Measurements from ENCODE around the gene NEMF. TPM values are rescaled to one million over a fixed set of nuclear protein-coding genes. Genes with fewer than 3 reads are reported as not detected.
"Not testable (repeated sequence)": the region's sequence is repeated elsewhere in the genome, so short reads cannot be mapped to it uniquely, and the experiment has no call there.

The NEMF gene
- total RNA-seq, 1 donor from 2014 or later = 49.8 TPM

- H3K4me1 Mint-ChIP-seq (ENCODE audit: low read depth) = no peaks in the 10 kb centered on the region
- no peaks in the 10 kb centered on the region for H3K9me3 Mint-ChIP-seq (ENCODE audit: low read depth)
- H3K27me3 Mint-ChIP-seq (ENCODE audit: low read depth) = no peaks in the 10 kb centered on the region
- H3K4me3 Mint-ChIP-seq (ENCODE audit: unreplicated experiment) = no peak overlapping the region
- no peaks in the 10 kb centered on the region for H3K36me3 Mint-ChIP-seq (ENCODE audit: low read depth)
- no peak for TF ChIP-seq CTCF (IDR thresholded peaks at IDR 0.05)
- no peak for DNase-seq (ENCODE audit: low spot score)
- H3K27ac Mint-ChIP-seq (ENCODE audit: unreplicated experiment) = no peak overlapping the region
Measured at GRCh38 chr14:49881350-49882001, 28.9 kb upstream of the NEMF start.

- no peaks in the 10 kb centered on the region for H3K4me1 Mint-ChIP-seq (ENCODE audit: low read depth)
- no peak overlapping the region for H3K4me3 Mint-ChIP-seq (ENCODE audit: unreplicated experiment)
- H3K9me3 Mint-ChIP-seq (ENCODE audit: low read depth) = no peaks in the 10 kb centered on the region
- H3K27ac Mint-ChIP-seq (ENCODE audit: unreplicated experiment) = no peak overlapping the region
- no peaks in the 10 kb centered on the region for H3K36me3 Mint-ChIP-seq (ENCODE audit: low read depth)
- DNase-seq (ENCODE audit: low spot score) = no peak
- TF ChIP-seq CTCF (IDR thresholded peaks at IDR 0.05) = no peak
- H3K27me3 Mint-ChIP-seq (ENCODE audit: low read depth) = no peaks in the 10 kb centered on the region
Measured at GRCh38 chr14:49880267-49881064, 27.9 kb upstream of the NEMF start.

GRCh38 chr14:49879646-49880204 is 27.1 kb upstream of the NEMF start:
- no peak overlapping the region for H3K4me3 Mint-ChIP-seq (ENCODE audit: unreplicated experiment)
- H3K4me1 Mint-ChIP-seq (ENCODE audit: low read depth) = no peaks in the 10 kb centered on the region
- TF ChIP-seq CTCF (IDR thresholded peaks at IDR 0.05) = peak; percentile 79
- DNase-seq (ENCODE audit: low spot score) = no peak
- no peaks in the 10 kb centered on the region for H3K9me3 Mint-ChIP-seq (ENCODE audit: low read depth)
- H3K27me3 Mint-ChIP-seq (ENCODE audit: low read depth) = no peaks in the 10 kb centered on the region
- H3K27ac Mint-ChIP-seq (ENCODE audit: unreplicated experiment) = no peak overlapping the region
- no peaks in the 10 kb centered on the region for H3K36me3 Mint-ChIP-seq (ENCODE audit: low read depth)

- Mint-ChIP-seq H3K4me3 (ENCODE audit: unreplicated experiment) (no peak overlapping the region), H3K27ac (ENCODE audit: unreplicated experiment) (no peak overlapping the region), H3K27me3 (ENCODE audit: low read depth) (no peaks in the 10 kb centered on the region), H3K9me3 (ENCODE audit: low read depth) (no peaks in the 10 kb centered on the region), H3K36me3 (ENCODE audit: low read depth) (no peaks in the 10 kb centered on the region), H3K4me1 (ENCODE audit: low read depth) (peaks cover 4% of the 10 kb centered on the region)
- no peak for DNase-seq (ENCODE audit: low spot score)
- no peak for TF ChIP-seq CTCF (IDR thresholded peaks at IDR 0.05)
Measured at GRCh38 chr14:49876563-49877127, 24.1 kb upstream of the NEMF start.

- H3K36me3 Mint-ChIP-seq (ENCODE audit: low read depth) = no peaks in the 10 kb centered on the region
- no peaks in the 10 kb centered on the region for H3K27me3 Mint-ChIP-seq (ENCODE audit: low read depth)
- H3K9me3 Mint-ChIP-seq (ENCODE audit: low read depth) = no peaks in the 10 kb centered on the region
- DNase-seq (ENCODE audit: low spot score) = no peak
- no peak overlapping the region for H3K4me3 Mint-ChIP-seq (ENCODE audit: unreplicated experiment)
- no peak overlapping the region for H3K27ac Mint-ChIP-seq (ENCODE audit: unreplicated experiment)
- H3K4me1 Mint-ChIP-seq (ENCODE audit: low read depth) = peaks cover 4% of the 10 kb centered on the region
- TF ChIP-seq CTCF (IDR thresholded peaks at IDR 0.05) = no peak
Measured at GRCh38 chr14:49875640-49876198, 23.1 kb upstream of the NEMF start.

- H3K36me3 Mint-ChIP-seq (ENCODE audit: low read depth) = not testable (repeated sequence)
Measured at GRCh38 chr14:49873548-49873947, 21.0 kb upstream of the NEMF start.

More at GRCh38 chr14:49873548-49873947, 21.0 kb upstream of the NEMF start:
- not testable (repeated sequence) for H3K9me3 Mint-ChIP-seq (ENCODE audit: low read depth); H3K4me3 Mint-ChIP-seq (ENCODE audit: unreplicated experiment); DNase-seq (ENCODE audit: low spot score); H3K4me1 Mint-ChIP-seq (ENCODE audit: low read depth); H3K27me3 Mint-ChIP-seq (ENCODE audit: low read depth); H3K27ac Mint-ChIP-seq (ENCODE audit: unreplicated experiment)

Data from chondrocyte (in vitro differentiated cells).